Liver (tissue), 9 donors: ENCODE results near the gene CCDC160. TPM values are rescaled to one million over a fixed set of nuclear protein-coding genes. Genes with fewer than 3 reads are reported as not detected.

Experiments
- DNase-seq: peaks from one replicate; pipeline ENCODE4 v3.0.0-alpha.2; 2017; ENCODE audit warnings: low spot score
- H3K27ac ChIP-seq, 2 donors: one replicate each; pipeline ENCODE4 v1.7.0; 2013; ENCODE audit warnings: inconsistent platforms in 2 of 2, low read length in 2 of 2, control low read depth in 1 of 2, low read depth in 1 of 2, mild to moderate bottlenecking in 1 of 2
- H3K27me3 ChIP-seq, 4 donors: one replicate each; pipeline versions ENCODE4 v1.6.1 to v1.7.0; 2013; ENCODE audit warnings: low read length in 3 of 4, inconsistent platforms in 1 of 4, mild to moderate bottlenecking in 1 of 4, moderate library complexity in 1 of 4; ENCODE audit not compliant: control insufficient read depth in 4 of 4, insufficient read depth in 4 of 4
- H3K36me3 ChIP-seq, 4 donors: one replicate each; pipeline versions ENCODE4 v1.6.1 to v1.7.0; 2013; ENCODE audit warnings: low read length in 3 of 4, mild to moderate bottlenecking in 3 of 4, low read depth in 1 of 4, moderate library complexity in 1 of 4; ENCODE audit not compliant: control insufficient read depth in 4 of 4, insufficient read depth in 3 of 4
- H3K4me1 ChIP-seq, 4 donors: one replicate each; pipeline versions ENCODE4 v1.6.1 to v1.7.0; 2013; ENCODE audit warnings: low read length in 3 of 4, mild to moderate bottlenecking in 3 of 4, moderate library complexity in 1 of 4; ENCODE audit not compliant: control insufficient read depth in 4 of 4, insufficient read depth in 4 of 4
- H3K4me3 ChIP-seq, 3 donors: one replicate each; pipeline versions ENCODE4 v1.6.1 to v1.7.0; 2013; ENCODE audit warnings: low read length in 3 of 3, control low read depth in 1 of 3, low read depth in 1 of 3, mild to moderate bottlenecking in 1 of 3
- H3K9ac ChIP-seq, 2 donors: one replicate each; pipeline ENCODE4 v1.7.0; 2013; ENCODE audit warnings: low read length in 2 of 2, mild to moderate bottlenecking in 2 of 2, moderate library complexity in 2 of 2, control low read depth in 1 of 2, low read depth in 1 of 2
- H3K9me3 ChIP-seq, 4 donors: one replicate each; pipeline versions ENCODE4 v1.6.1 to v1.7.0; 2013; ENCODE audit warnings: low read length in 3 of 4; ENCODE audit not compliant: control insufficient read depth in 4 of 4
- EGR1 ChIP-seq, 2 donors: IDR thresholded peaks; 2 replicates each; pipeline ENCODE4 v1.6.1; 2016 to 2018; ENCODE audit warnings: antibody characterized with exemption in 2 of 2, low read depth in 2 of 2
- FOXA1 ChIP-seq: IDR thresholded peaks from 2 replicates; pipeline ENCODE4 v1.6.1; 2016; ENCODE audit warnings: antibody characterized with exemption
- FOXA2 ChIP-seq: IDR thresholded peaks from 2 replicates; pipeline ENCODE4 v1.6.1; 2016; ENCODE audit warnings: antibody characterized with exemption
- GABPA ChIP-seq, 2 donors: IDR thresholded peaks in 1 of 2; conservative IDR thresholded peaks in 1 of 2; 2 replicates each; pipeline ENCODE4 v1.6.1; 2016; ENCODE audit warnings: antibody characterized with exemption in 2 of 2, mild to moderate bottlenecking in 1 of 2, moderate library complexity in 1 of 2
- HNF4A ChIP-seq, 2 donors: conservative IDR thresholded peaks; 2 replicates each; pipeline ENCODE4 v1.6.1; 2016; ENCODE audit warnings: antibody characterized with exemption in 2 of 2, mild to moderate bottlenecking in 2 of 2
- HNF4G ChIP-seq: IDR thresholded peaks from 2 replicates; pipeline ENCODE4 v1.6.1; 2016; ENCODE audit warnings: antibody characterized with exemption
- JUND ChIP-seq, 2 donors: IDR thresholded peaks; 2 replicates each; pipeline ENCODE4 v1.6.1; 2016; ENCODE audit warnings: antibody characterized with exemption in 2 of 2
- MAX ChIP-seq: IDR thresholded peaks from 2 replicates; pipeline ENCODE4 v1.6.1; 2016; ENCODE audit warnings: antibody characterized with exemption
- NR2F2 ChIP-seq: IDR thresholded peaks from 2 replicates; pipeline ENCODE4 v1.6.1; 2016; ENCODE audit warnings: antibody characterized with exemption
- RAD21 ChIP-seq, 2 donors: IDR thresholded peaks; 2 replicates each; pipeline ENCODE4 v1.6.1; 2016; ENCODE audit warnings: antibody characterized with exemption in 2 of 2, mild to moderate bottlenecking in 2 of 2
- REST ChIP-seq: IDR thresholded peaks from 2 replicates; pipeline ENCODE4 v1.6.1; 2016; ENCODE audit warnings: antibody characterized with exemption, mild to moderate bottlenecking
- RXRA ChIP-seq, 2 donors: IDR thresholded peaks; 2 replicates each; pipeline ENCODE4 v1.6.1; 2017 to 2018; ENCODE audit warnings: antibody characterized with exemption in 2 of 2, mild to moderate bottlenecking in 1 of 2
- SP1 ChIP-seq: IDR thresholded peaks from 2 replicates; pipeline ENCODE4 v1.6.1; 2018; ENCODE audit warnings: antibody characterized with exemption, mild to moderate bottlenecking
- TAF1 ChIP-seq: conservative IDR thresholded peaks from 2 replicates; pipeline ENCODE4 v1.6.1; 2016; ENCODE audit warnings: antibody characterized with exemption, mild to moderate bottlenecking
- YY1 ChIP-seq: IDR thresholded peaks from 2 replicates; pipeline ENCODE4 v1.6.1; 2016; ENCODE audit warnings: antibody characterized with exemption, mild to moderate bottlenecking
- WGBS: extraction: QIAGEN DNeasy Blood & Tissue Kit; methylation state at CpG from one replicate; pipeline ENCODE4 v1.1.7; 2013; 5-methylcytosine and 5-hydroxymethylcytosine counted together
- polyA plus RNA-seq, 2 donors: library from polyadenylated mRNA; stranded (reverse) in 1 of 2; unstranded in 1 of 2; fragments of 200-250 nt in 1 of 2; fragments of >200 nt in 1 of 2; fragmentation: Nextera tagmentation in 1 of 2; extraction: Ambion mirVana in 1 of 2; gene quantifications; one replicate each; pipeline versions ENCODE4 v1.2.1 to v1.2.3, GENCODE V29; 2013 to 2015
- total RNA-seq, 2 donors: library from RNA; depleted of rRNA; stranded (reverse); fragments of >200 nt; gene quantifications; one replicate each; pipeline ENCODE4 v1.2.3, GENCODE V29; 2014
- TF ChIP-seq, protein P1 (sequence below): IDR thresholded peaks from 2 replicates; pipeline ENCODE4 v1.6.1; 2016; ENCODE audit warnings: antibody characterized with exemption
- TF ChIP-seq, protein P2 (sequence below): fragments of 150-350 bp; IDR thresholded peaks from 2 replicates; pipeline ENCODE4 v1.5.1; 2017; ENCODE audit warnings: improper control_type of control experiment, low read depth, low read length; ENCODE audit not compliant: missing input control
- TF ChIP-seq, protein P3 (sequence below): IDR thresholded peaks from 2 replicates; pipeline ENCODE4 v1.6.1; 2016; ENCODE audit warnings: antibody characterized with exemption
- donor health status: healthy.
- donor health status: healthy.
- donor health status: healthy.
- donor health status: healthy.
- donor health status: healthy.

Gene CCDC160
- total and polyA plus RNA-seq, 4 donors = 0.05 to 0.17 TPM; not detected in 2

DNA sequence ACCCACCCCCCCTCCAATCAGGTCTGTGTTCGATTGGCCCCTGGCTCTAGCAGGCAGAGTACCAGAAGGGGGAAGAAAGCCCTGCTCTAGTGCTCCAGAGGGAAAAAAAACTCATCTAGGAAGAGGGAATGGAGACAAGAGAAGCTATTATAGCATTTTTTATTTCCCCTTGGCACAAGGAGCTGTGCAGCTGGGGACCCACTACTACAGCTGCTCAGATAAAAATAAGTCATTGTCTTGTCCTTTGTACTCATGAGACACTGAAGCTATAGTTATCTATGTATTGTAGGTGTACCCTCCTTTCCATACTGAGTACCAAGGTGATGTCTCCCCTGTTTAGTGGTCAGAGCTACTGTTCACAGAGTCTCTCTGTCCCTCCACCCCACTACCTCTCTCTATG lies 14.3 kb downstream of the CCDC160 start:
- Histone ChIP-seq H3K9me3 (no peaks in the 10 kb centered on the region), H3K9ac (no peak overlapping the region), H3K36me3 (no peaks in the 10 kb centered on the region), H3K4me1 (no peaks in the 10 kb centered on the region), H3K27me3 (no peaks in the 10 kb centered on the region), H3K27ac (no peak overlapping the region), H3K4me3 (no peak overlapping the region)
- TF ChIP-seq FOXA2 = no peak
- no peak for TF ChIP-seq JUND (IDR thresholded peaks at IDR 0.05)
- TF ChIP-seq RXRA (IDR thresholded peaks at IDR 0.05) = no peak
- no peak for TF ChIP-seq GABPA (IDR thresholded peaks at IDR 0.05 in 1 of 2, conservative IDR thresholded peaks at IDR 0.05 in 1 of 2)
- TF ChIP-seq TAF1 = no peak
- no peak for TF ChIP-seq SP1
- TF ChIP-seq RAD21 (IDR thresholded peaks at IDR 0.05) = no peak
- TF ChIP-seq MAX = no peak
- TF ChIP-seq HNF4G = no peak
- TF ChIP-seq, protein P1, sequence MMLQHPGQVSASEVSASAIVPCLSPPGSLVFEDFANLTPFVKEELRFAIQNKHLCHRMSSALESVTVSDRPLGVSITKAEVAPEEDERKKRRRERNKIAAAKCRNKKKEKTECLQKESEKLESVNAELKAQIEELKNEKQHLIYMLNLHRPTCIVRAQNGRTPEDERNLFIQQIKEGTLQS = no peak
- TF ChIP-seq, protein P2, sequence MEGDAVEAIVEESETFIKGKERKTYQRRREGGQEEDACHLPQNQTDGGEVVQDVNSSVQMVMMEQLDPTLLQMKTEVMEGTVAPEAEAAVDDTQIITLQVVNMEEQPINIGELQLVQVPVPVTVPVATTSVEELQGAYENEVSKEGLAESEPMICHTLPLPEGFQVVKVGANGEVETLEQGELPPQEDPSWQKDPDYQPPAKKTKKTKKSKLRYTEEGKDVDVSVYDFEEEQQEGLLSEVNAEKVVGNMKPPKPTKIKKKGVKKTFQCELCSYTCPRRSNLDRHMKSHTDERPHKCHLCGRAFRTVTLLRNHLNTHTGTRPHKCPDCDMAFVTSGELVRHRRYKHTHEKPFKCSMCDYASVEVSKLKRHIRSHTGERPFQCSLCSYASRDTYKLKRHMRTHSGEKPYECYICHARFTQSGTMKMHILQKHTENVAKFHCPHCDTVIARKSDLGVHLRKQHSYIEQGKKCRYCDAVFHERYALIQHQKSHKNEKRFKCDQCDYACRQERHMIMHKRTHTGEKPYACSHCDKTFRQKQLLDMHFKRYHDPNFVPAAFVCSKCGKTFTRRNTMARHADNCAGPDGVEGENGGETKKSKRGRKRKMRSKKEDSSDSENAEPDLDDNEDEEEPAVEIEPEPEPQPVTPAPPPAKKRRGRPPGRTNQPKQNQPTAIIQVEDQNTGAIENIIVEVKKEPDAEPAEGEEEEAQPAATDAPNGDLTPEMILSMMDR = no peak
- TF ChIP-seq EGR1 (IDR thresholded peaks at IDR 0.05; ENCODE audit: low read depth in 2 of 2) = no peak
- TF ChIP-seq YY1 = no peak
- no peak for TF ChIP-seq REST
- no peak for TF ChIP-seq NR2F2
- TF ChIP-seq, protein P3, sequence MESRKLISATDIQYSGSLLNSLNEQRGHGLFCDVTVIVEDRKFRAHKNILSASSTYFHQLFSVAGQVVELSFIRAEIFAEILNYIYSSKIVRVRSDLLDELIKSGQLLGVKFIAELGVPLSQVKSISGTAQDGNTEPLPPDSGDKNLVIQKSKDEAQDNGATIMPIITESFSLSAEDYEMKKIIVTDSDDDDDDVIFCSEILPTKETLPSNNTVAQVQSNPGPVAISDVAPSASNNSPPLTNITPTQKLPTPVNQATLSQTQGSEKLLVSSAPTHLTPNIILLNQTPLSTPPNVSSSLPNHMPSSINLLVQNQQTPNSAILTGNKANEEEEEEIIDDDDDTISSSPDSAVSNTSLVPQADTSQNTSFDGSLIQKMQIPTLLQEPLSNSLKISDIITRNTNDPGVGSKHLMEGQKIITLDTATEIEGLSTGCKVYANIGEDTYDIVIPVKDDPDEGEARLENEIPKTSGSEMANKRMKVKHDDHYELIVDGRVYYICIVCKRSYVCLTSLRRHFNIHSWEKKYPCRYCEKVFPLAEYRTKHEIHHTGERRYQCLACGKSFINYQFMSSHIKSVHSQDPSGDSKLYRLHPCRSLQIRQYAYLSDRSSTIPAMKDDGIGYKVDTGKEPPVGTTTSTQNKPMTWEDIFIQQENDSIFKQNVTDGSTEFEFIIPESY = no peak
- TF ChIP-seq HNF4A (conservative IDR thresholded peaks at IDR 0.05) = no peak
- TF ChIP-seq FOXA1 = no peak
- DNase-seq = no peak
- 47% methylated on average over 1 of the region's 1 CpG for WGBS
